Measurements from ENCODE around the gene SFXN3.
A peak's percentile ranks its signal among the peaks of the same experiment; 100 is the strongest.

Gene SFXN3

GRCh38 chr10:101010329-101010728 is 20.7 kb upstream of the SFXN3 start:
- no peak for DNase-seq
- H3K9me3 ChIP-seq (replicated peaks; ENCODE audit: insufficient read depth, low read length) = no peaks in the 10 kb centered on the region
- H3K36me3 ChIP-seq (replicated peaks; ENCODE audit: insufficient read depth, low read length) = no peaks in the 10 kb centered on the region
- peaks cover 1% of the 10 kb centered on the region; the same call in 1 of the 2 replicates for H3K27me3 ChIP-seq (replicated peaks; ENCODE audit: insufficient read depth, low read length)
- no peak overlapping the region for H3K4me3 ChIP-seq (ENCODE audit: low read length)
- TF ChIP-seq EZH2phosphoT487 (IDR thresholded peaks at IDR 0.05; ENCODE audit: low read length) (no peak), CTCF (IDR thresholded peaks at IDR 0.05; ENCODE audit: low read length) (no peak), EZH2 (optimal IDR thresholded peaks at IDR 0.05; ENCODE audit: low read depth, low read length) (no peak)
- no peaks in the 10 kb centered on the region for H3F3A ChIP-seq (ENCODE audit: insufficient read depth, low read length)
- H3K9ac ChIP-seq (ENCODE audit: low read length) = no peak overlapping the region
- H2AFZ ChIP-seq (ENCODE audit: low read length) = no peak overlapping the region
- peaks cover 9% of the 10 kb centered on the region; the same call in 1 of the 2 replicates for H3K4me1 ChIP-seq (ENCODE audit: low read length)
- no peak overlapping the region for H3K4me2 ChIP-seq (ENCODE audit: low read depth, low read length)
- no peaks in the 10 kb centered on the region for H3K9me2 ChIP-seq (replicated peaks; ENCODE audit: insufficient read depth, low read length)
- no peak overlapping the region for H3K27ac ChIP-seq (ENCODE audit: low read length)
- H3K79me2 ChIP-seq (ENCODE audit: low read length) = no peaks in the 10 kb centered on the region
- H4K20me1 ChIP-seq (ENCODE audit: insufficient read depth, low read length) = no peaks in the 10 kb centered on the region

- H3K9me3 ChIP-seq (replicated peaks; ENCODE audit: insufficient read depth, low read length) = no peaks in the 10 kb centered on the region
- H3K27ac ChIP-seq (ENCODE audit: low read length) = no peak overlapping the region
- no peaks in the 10 kb centered on the region for H3F3A ChIP-seq (ENCODE audit: insufficient read depth, low read length)
- TF ChIP-seq EZH2phosphoT487 (IDR thresholded peaks at IDR 0.05; ENCODE audit: low read length) (no peak), CTCF (IDR thresholded peaks at IDR 0.05; ENCODE audit: low read length) (0 out of 2 replicates have a peak, but pooled peaks have one; percentile 8)
- H3K4me1 ChIP-seq (ENCODE audit: low read length) = peaks cover 9% of the 10 kb centered on the region; the same call in 1 of the 2 replicates
- H3K4me3 ChIP-seq (ENCODE audit: low read length) = no peak overlapping the region
- no peak overlapping the region for H2AFZ ChIP-seq (ENCODE audit: low read length)
- H3K36me3 ChIP-seq (replicated peaks; ENCODE audit: insufficient read depth, low read length) = no peaks in the 10 kb centered on the region
- H4K20me1 ChIP-seq (ENCODE audit: insufficient read depth, low read length) = no peaks in the 10 kb centered on the region
- H3K9ac ChIP-seq (ENCODE audit: low read length) = no peak overlapping the region
- no peak overlapping the region for H3K4me2 ChIP-seq (ENCODE audit: low read depth, low read length)
- no peaks in the 10 kb centered on the region for H3K79me2 ChIP-seq (ENCODE audit: low read length)
- H3K9me2 ChIP-seq (replicated peaks; ENCODE audit: insufficient read depth, low read length) = no peaks in the 10 kb centered on the region
- no peak for DNase-seq
- peaks cover 15% of the 10 kb centered on the region for H3K27me3 ChIP-seq (replicated peaks; ENCODE audit: insufficient read depth, low read length)
Observed at GRCh38 chr10:101011517-101012423, 19.3 kb upstream of the SFXN3 start.

- no peak overlapping the region for H3K9ac ChIP-seq (ENCODE audit: low read length)
Observed at GRCh38 chr10:101012525-101013364, 18.3 kb upstream of the SFXN3 start.

More at GRCh38 chr10:101012525-101013364, 18.3 kb upstream of the SFXN3 start:
- Histone ChIP-seq H3K4me3 (ENCODE audit: low read length) (no peak overlapping the region), H3K36me3 (replicated peaks; ENCODE audit: insufficient read depth, low read length) (no peaks in the 10 kb centered on the region), H3K9me2 (replicated peaks; ENCODE audit: insufficient read depth, low read length) (no peaks in the 10 kb centered on the region), H3K79me2 (ENCODE audit: low read length) (no peaks in the 10 kb centered on the region), H2AFZ (ENCODE audit: low read length) (peak overlapping the region; percentile 38; the same call in 1 of the 2 replicates), H3K4me1 (ENCODE audit: low read length) (peaks cover 9% of the 10 kb centered on the region; the same call in 1 of the 2 replicates), H3K9me3 (replicated peaks; ENCODE audit: insufficient read depth, low read length) (no peaks in the 10 kb centered on the region), H3F3A (ENCODE audit: insufficient read depth, low read length) (no peaks in the 10 kb centered on the region), H4K20me1 (ENCODE audit: insufficient read depth, low read length) (no peaks in the 10 kb centered on the region), H3K27ac (ENCODE audit: low read length) (no peak overlapping the region), H3K27me3 (replicated peaks; ENCODE audit: insufficient read depth, low read length) (peaks cover 25% of the 10 kb centered on the region), H3K4me2 (ENCODE audit: low read depth, low read length) (peak overlapping the region; percentile 54; the same call in 1 of the 2 replicates)
- no peak for TF ChIP-seq EZH2phosphoT487 (IDR thresholded peaks at IDR 0.05; ENCODE audit: low read length)
- no peak for TF ChIP-seq EZH2 (optimal IDR thresholded peaks at IDR 0.05; ENCODE audit: low read depth, low read length)
- peak; percentile 95 for TF ChIP-seq CTCF (IDR thresholded peaks at IDR 0.05; ENCODE audit: low read length)
- DNase-seq = peak; percentile 87
